NCI-H2107 treated with DMSO at 0.1 percent for 48 hours (cell line): Measurements from ENCODE around the gene STARD3.
"Not testable (repeated sequence)": the region's sequence is repeated elsewhere in the genome, so short reads cannot be mapped to it uniquely, and the experiment has no call there.

Experiments used
- DNase-seq: peaks from one replicate; lab custom pipeline; 2025; ENCODE audit not compliant: unreplicated experiment; lab: John Stamatoyannopoulos, UW

The STARD3 gene

GRCh38 chr17:39636927-39637736, at the start of gene STARD3:
Gene STARD3, plus strand, starts transcription at chr17:39637144. Its CDS starts 16,388 bp downstream, at chr17:39653532.
- peak; percentile 21 for DNase-seq

DNA sequence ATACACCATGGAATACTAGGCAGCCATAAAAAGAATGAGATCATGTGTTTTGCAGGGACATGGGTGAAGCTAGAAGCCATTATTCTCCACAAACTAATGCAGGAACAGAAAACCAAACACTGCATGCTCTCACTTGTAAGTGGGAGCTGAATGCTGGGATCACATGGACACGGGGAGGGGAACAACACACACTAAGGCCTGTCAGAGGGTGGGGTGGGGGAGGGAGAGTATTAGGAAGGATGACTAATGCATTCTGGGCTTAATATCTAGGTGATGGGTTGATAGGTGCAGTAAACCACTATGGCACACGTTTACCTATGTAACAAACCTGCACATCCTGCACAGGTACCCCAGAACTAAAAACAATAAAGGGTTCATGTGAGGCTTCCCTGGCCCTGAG, 46.8 kb upstream of the STARD3 start:
- DNase-seq = not testable (repeated sequence)

- DNase-seq = no peak
These were observed 44.7 kb upstream of the STARD3 start for GRCh38 chr17:39591958-39592954.

GRCh38 chr17:39593371-39593770, 43.6 kb upstream of the STARD3 start:
- DNase-seq = no peak

- DNase-seq = no peak
These were observed 41.6 kb upstream of the STARD3 start for GRCh38 chr17:39595294-39595693.

DNA sequence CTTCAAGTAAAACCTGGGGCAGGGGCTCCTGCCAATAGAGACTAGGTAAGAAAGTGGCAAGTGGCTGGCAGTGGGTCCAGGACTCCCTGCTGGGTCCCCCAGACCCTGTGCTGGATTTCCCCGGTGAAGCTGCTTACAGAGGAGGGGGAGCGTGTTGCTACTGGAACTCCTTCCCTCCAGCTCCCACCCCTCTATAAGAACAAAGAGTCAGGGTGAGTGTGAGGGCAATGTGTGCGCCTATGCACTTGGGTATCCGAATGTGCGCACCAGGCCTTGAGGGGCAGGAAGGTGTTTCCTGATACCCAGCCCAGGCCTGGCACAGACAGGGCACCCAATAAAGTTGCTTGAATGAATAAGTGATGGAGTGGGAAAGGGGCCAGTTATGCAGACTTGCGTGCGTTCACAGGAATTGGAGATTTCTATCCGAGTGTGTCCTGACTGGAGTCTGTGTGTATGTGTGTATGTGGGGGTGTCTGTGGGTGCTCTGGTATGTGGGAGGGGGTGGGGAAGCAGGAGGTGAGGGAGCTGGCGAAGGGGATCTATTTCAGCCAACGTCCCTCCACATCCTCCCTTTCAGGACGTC, 40.9 kb upstream of the STARD3 start:
- DNase-seq = no peak

GRCh38 chr17:39596543-39597267, 40.2 kb upstream of the STARD3 start:
- DNase-seq = no peak

GRCh38 chr17:39597372-39598046, 39.4 kb upstream of the STARD3 start:
- DNase-seq = no peak

DNA sequence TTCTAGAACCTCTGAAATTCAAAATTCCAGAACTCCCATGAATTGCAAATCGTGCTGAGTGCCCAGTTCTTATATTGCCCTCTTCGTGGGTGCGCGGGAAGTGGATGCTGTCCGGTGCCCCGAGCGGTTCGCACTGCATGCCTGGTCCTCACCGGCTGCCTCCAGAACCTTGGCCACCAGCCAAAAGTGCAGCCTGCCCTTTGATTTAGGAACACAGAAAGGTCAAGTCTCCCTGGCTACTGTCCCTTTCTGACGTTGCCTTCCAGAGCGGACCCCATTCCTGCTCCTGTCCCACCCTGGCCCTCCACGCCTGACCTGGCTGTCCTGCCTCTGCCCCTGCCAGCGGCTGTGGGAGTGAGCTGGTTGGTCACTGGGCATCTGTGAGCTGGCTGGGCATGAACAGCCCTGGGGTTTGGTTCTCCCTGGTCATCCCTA, 38.9 kb upstream of the STARD3 start:
- DNase-seq = no peak

GRCh38 chr17:39598630-39599003, 38.3 kb upstream of the STARD3 start:
- no peak for DNase-seq

- DNase-seq = no peak
These were observed 37.8 kb upstream of the STARD3 start for GRCh38 chr17:39599004-39599664.

- DNase-seq = no peak
These were observed 37.2 kb upstream of the STARD3 start for GRCh38 chr17:39599665-39600231.

- no peak for DNase-seq
These were observed 36.5 kb upstream of the STARD3 start for GRCh38 chr17:39600288-39600996.

DNA sequence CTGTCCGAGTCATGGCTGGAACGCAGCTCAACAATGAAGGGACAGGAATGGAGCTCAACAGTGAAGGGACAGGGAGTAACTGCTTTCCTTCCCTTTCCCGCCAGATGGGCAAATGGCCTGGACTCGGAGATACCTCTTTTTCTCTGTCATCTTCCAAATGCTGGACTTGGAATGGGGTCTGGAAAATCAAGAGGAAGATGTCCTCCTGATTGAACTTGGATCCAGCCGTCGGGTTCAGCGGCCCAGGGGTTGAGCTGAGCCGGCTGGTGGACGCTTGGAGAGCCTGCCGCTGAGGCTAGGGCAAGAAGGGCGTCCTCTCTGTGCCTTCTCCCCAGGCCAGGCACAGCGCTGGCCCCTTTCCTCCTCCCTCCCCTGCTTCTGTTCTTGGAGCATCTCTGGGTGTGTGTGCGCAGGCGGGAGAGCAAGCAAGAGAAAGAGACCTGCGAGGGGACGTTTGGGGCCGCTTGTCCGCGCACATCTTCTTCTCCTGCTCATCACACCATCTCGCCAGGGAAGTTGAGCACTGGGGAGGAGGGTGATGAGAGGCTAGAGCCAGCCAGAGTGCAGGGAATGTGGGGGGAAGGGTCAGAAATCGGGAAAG, 35.8 kb upstream of the STARD3 start:
- DNase-seq = no peak

DNA sequence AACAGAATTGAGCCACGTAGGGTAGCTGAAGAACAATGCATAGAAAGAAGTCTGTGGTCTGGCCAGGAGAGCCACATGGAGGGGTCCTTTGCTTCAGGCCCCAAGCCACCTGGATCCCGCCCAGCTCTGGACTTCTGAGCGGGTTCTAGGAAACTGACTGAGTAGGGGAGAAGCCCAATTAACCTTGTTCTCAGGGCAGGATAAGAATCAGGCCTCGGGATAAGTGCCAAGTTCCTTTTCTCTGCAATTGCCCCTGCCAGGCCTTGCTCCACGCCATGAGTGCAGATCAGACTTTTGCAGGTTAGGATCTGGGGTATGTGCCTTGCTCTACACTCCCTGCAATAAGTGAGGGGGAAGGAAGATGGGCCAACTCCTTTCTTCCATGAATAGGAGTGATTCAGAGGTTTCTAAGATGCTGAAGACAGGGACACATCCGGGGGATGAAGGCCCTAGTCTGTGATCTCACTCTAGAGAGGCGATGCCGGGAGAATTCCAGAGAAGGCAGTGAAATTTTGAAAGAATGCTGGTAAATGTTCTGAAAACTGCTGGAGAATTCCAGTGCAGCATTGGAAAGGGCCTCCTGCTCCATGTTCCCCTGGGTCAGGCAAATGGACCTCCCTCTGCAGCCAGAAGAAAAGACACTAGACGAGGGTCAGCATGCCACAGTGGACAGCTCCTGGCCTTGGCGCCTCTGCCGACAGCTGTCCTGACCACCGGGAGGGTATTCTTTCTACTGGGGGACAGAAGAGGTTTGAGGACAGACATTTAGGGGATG, 35.0 kb upstream of the STARD3 start:
- DNase-seq = no peak

DNA sequence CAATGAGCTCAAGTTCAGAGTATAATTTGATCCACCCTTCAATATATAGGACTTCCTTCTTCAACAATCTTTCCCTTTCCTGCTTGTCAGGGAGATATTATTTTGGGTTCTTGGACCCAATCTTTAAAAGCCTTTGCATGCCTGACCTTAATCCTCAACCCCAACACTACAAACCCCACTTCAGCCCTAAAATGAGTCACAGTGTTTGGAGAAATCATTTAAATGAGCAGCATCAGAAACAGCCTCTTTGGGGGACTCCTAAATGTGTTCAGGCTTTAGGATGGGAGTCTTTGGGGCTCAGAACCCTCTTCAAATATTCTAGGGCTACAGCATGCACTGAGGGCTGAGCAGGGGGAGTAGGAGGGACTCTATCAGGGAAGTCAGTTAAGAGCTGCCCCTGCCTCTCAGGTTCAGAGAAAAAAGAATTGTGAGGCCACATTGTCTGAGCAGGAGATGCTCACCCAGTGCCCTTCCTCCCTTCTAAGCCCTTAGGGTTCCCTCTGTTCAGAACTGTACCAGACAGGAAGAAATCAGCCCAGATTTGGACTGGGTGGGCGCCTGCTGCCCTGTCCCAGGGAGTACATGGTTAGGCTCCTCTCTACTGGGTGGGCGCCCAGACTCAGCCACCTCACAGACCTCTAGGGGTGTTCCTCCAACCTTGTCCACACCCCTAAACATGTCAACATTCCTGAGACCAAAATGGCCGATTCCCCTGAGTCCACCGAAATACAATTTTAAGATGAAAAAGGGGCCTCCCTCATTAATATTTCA, 34.2 kb upstream of the STARD3 start:
- DNase-seq = no peak
